ENCODE data around the gene ADCYAP1R1.
"Not testable (repeated sequence)": the region's sequence is repeated elsewhere in the genome, so short reads cannot be mapped to it uniquely, and the experiment has no call there.

ADCYAP1R1 gene

DNA sequence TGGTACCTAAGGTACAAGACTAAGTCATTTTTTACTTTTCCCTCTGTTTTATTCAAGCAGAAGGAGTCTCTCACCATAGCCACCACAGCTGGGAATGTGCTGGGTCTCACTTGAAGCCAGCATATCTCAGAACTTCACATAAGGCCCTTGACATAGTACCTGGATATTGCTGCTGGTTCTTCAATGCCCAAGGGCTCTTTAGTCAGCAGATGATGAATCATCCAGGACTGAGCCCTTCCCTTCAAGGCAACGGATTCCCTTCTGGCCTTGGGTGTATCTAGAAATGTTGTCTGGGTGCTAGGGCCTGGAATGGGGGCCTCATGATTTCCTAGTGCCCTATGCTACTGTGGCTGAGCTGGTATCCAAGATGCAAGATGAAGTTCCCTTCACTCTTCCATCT is 93.9 kb downstream of the ADCYAP1R1 start:
- DNase-seq = no peak

DNA sequence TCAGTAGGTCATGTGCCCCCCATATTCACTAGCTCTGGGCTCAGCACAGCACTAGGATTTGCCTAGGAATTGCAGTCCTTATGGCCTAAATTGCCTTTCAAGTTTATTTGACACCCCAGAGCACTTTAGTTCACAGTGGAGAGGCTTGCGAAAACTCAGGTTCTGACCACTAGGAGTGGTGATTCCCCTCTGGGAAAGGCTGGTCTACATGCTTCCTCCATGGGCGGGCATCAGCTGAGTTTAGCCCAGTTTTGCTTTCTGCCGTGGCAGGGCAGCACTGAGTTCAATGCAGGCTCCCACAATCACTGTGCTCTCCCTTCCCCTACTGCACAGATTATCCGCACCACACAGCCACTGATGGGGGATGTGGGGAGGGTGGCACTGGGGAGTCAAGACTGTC is 94.4 kb downstream of the ADCYAP1R1 start:
- no peak for DNase-seq

DNA sequence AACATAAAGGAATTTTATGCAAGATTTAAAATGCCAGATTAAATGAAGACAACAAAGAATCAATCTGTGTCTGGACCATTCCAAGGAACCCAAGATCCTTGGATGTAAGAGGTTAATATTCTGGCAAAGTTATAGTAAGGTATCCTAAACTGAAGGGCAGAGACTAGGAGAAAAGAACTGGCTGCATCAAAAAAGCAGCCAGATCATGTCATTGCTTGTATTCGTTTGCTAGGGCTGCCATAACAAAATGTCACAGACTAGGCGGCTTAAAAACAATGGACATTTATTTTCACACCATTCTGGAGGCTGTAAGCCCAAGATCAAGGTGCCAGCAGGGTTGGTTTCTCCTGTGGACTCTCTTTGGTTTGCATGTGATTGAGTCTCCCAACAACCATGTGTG is 99.7 kb downstream of the ADCYAP1R1 start:
- no peak for DNase-seq

DNA sequence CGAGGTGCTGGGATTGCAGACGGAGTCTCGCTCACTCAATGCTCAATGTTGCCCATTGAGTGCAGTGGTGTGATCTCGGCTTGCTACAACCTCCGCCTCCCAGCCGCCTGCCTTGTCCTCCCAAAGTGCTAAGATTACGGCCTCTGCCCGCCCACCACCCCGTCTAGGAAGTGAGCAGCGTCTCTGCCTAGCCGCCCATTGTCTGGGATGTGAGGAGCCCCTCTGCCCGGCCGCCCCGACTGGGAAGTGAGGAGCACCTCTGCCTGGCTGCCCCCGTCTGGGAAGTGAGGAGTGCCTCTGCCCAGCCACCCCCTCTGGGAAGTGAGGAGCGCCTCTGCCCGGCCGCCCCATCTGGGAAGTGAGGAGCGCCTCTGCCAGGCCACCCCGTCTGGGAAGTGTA is 101.2 kb downstream of the ADCYAP1R1 start:
- DNase-seq = not testable (repeated sequence)

DNA sequence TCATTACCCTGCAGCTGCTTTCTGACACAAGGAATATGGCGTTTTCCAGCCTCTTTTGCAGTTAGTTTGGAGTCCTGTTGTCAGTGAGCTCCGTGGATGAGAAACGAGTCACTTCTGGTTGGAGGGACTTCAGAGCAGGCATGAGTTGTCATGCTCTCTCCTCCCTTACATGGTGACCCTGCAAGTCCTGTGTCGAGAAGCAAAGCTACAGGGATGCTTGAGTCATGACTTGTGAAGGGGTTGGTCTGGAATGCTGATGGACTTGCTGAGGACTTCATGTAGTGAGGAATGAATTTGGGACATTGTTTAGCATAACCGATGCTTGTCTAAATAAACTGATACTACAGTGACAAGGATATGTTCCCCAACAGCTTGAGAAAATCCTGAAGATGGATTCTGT is 108.8 kb downstream of the ADCYAP1R1 start:
- DNase-seq = no peak

Data from CD4-positive, alpha-beta T cell treated with Interleukin-17A for 1 hour (primary cell).